Measurements from ENCODE around the gene DCLRE1B.

DNA sequence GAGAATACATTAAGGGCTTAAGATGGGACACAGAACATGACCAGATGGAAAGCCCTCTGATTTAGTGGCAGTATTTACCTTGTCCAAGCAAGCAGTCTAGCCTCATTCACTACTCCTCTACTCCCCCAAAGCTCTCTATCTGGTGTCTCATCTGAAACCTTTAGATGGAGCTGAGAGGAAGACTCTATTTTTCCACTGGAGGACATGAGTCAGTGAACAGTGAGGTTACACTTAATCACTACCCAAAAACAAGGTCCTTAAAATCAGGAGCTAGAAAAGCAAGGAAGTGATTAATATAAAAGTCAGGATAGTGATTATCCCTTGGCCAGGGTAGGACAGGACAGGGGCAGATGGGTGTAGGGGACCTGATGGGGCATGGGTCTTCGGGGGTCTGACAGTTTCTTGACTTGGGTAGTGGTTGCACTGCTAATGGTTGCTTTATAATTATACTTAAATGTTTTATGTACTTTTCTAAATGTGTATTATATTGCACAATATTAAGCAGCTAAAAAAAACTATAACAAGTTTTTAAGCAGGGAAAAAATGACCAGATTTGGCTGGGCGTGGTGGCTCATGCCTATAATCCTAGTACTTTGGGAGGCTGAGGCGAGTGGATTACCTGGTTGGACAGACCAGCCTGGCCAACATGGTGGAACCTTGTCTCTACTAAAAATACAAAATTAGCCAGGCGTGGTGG lies 36.6 kb upstream of the DCLRE1B start:
- TF ChIP-seq, protein P1, sequence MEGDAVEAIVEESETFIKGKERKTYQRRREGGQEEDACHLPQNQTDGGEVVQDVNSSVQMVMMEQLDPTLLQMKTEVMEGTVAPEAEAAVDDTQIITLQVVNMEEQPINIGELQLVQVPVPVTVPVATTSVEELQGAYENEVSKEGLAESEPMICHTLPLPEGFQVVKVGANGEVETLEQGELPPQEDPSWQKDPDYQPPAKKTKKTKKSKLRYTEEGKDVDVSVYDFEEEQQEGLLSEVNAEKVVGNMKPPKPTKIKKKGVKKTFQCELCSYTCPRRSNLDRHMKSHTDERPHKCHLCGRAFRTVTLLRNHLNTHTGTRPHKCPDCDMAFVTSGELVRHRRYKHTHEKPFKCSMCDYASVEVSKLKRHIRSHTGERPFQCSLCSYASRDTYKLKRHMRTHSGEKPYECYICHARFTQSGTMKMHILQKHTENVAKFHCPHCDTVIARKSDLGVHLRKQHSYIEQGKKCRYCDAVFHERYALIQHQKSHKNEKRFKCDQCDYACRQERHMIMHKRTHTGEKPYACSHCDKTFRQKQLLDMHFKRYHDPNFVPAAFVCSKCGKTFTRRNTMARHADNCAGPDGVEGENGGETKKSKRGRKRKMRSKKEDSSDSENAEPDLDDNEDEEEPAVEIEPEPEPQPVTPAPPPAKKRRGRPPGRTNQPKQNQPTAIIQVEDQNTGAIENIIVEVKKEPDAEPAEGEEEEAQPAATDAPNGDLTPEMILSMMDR (IDR thresholded peaks at IDR 0.05 in 4 of 5, conservative IDR thresholded peaks at IDR 0.05 in 1 of 5), result no peak
- TF ChIP-seq POLR2A (IDR thresholded peaks at IDR 0.05), result no peak
